Gastrocnemius medialis (tissue), 4 donors: Measurements from ENCODE around the gene C2orf74.
A peak's percentile ranks its signal among the peaks of the same experiment; 100 is the strongest.

Experiments
- CTCF ChIP-seq, 5 experiments: fragments of 450-650 bp in 3 of 5; fragments of 200-600 bp in 2 of 5; sonication (generic) in 2 of 5; IDR thresholded peaks in 4 of 5; conservative IDR thresholded peaks in 1 of 5; 1 replicate in 4 of 5; 2 replicates in 1 of 5; pipeline ENCODE4 v1.5.1; 2016 to 2019; ENCODE audit warnings: antibody characterized with exemption in 5 of 5, mild to moderate bottlenecking in 3 of 5, moderate library complexity in 3 of 5
- POLR2A ChIP-seq, 2 donors: fragments of 450-650 bp; IDR thresholded peaks; one replicate each; pipeline ENCODE4 v1.6.1; 2017; ENCODE audit warnings: antibody characterized with exemption in 2 of 2, mild to moderate bottlenecking in 2 of 2, moderate library complexity in 2 of 2

GRCh38 chr2:61177727-61178549, 15.9 kb downstream of the C2orf74 start:
- TF ChIP-seq POLR2A (IDR thresholded peaks at IDR 0.05) (peak in 1 of 2 donors; percentile 26), CTCF (IDR thresholded peaks at IDR 0.05 in 4 of 5, conservative IDR thresholded peaks at IDR 0.05 in 1 of 5) (no peak)
